ENCODE results near the gene RASGRP4. TPM values are rescaled to one million over a fixed set of nuclear protein-coding genes. Genes with fewer than 3 reads are reported as not detected.
A peak's percentile ranks its signal among the peaks of the same experiment; 100 is the strongest.
"Not testable (repeated sequence)": the region's sequence is repeated elsewhere in the genome, so short reads cannot be mapped to it uniquely, and the experiment has no call there.

Gene RASGRP4
- under 1 TPM; 0.22 to 0.23 TPM for total RNA-seq

DNA sequence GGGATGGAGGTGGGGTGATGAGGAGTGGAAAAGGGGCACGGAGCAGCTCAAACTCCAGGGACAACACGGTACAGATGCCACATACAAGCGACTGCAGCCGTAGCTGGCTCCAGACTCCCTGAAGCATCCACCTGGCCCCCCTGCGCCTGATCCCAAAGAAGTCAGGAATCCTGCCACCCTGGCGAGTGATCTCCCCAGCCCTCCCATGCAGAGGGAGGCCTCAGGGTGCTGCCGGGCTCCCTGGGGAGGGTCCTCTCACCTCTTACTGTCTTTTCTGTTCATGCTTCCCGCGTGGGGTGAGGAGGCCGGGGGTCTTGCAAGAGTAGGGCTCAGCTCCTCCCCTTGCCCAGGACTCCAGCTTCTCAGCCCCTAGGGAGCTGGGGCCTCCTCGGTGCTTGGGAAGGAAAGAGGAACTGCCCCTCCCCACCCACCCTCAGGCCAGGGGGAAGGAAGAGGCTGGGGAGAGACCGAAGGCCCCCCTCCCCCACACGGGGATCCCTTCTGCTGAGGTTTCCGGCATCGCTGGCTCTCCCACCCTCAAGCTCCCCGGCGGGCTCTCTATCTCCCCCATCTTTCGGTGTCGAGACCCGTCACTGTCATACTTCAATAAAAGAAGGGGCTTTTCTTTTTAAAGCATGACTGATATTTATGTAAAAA, at the start of gene RASGRP4:
RASGRP4 (minus strand) TSS at position 410 of the 657 bp plus-strand sequence; CDS start at position 282, 128 bp downstream.
- Mint-ChIP-seq H3K9me3 (no peaks in the 10 kb centered on the region), H3K27ac (peak within 1 kb of the TSS; percentile 68), H3K4me3 (no peak within 1 kb of the TSS), H3K4me1 (peaks cover 15% of the 10 kb centered on the region), H3K27me3 (peaks cover 19% of the 10 kb centered on the region), H3K36me3 (no peaks in the 10 kb centered on the region)
- DNase-seq = peak; percentile 38

- Mint-ChIP-seq H3K4me3 (no peak overlapping the region), H3K27ac (no peak overlapping the region)
Measured at GRCh38 chr19:38475176-38475575, 49.2 kb upstream of the RASGRP4 start.

GRCh38 chr19:38473201-38473600, 47.2 kb upstream of the RASGRP4 start:
- H3K9me3 Mint-ChIP-seq = no peaks in the 10 kb centered on the region
- H3K27ac Mint-ChIP-seq = no peak overlapping the region
- no peaks in the 10 kb centered on the region for H3K36me3 Mint-ChIP-seq
- H3K4me3 Mint-ChIP-seq = no peak overlapping the region
- no peak for DNase-seq
- no peaks in the 10 kb centered on the region for H3K4me1 Mint-ChIP-seq
- H3K27me3 Mint-ChIP-seq = peaks cover 10% of the 10 kb centered on the region

More at GRCh38 chr19:38475176-38475575, 49.2 kb upstream of the RASGRP4 start:
- DNase-seq = no peak
- H3K9me3 Mint-ChIP-seq = no peaks in the 10 kb centered on the region
- no peaks in the 10 kb centered on the region for H3K4me1 Mint-ChIP-seq
- H3K27me3 Mint-ChIP-seq = peaks cover 10% of the 10 kb centered on the region
- H3K36me3 Mint-ChIP-seq = no peaks in the 10 kb centered on the region

DNA sequence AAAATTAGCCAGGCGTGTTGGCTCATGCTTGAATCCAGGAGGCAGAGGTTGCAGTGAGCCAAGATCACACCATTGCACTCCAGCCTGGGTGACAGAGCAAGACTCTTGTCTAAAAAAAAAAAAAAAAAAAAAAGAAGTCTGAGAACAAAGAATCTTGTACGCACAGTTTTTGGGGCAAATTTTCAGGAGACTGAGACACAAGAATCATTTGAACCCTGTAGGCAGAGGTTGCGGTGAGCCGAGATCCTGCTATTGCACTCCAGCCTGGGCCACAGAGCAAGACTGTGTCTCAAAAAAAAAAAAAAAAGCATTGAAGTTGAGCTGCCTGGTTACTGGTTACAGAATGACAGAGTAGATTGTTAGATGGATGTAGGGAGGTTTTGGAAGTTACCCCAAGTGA, 46.7 kb upstream of the RASGRP4 start:
- not testable (repeated sequence) for H3K4me1 Mint-ChIP-seq, H3K9me3 Mint-ChIP-seq, H3K4me3 Mint-ChIP-seq, H3K27ac Mint-ChIP-seq, H3K36me3 Mint-ChIP-seq, DNase-seq
- peaks cover 10% of the 10 kb centered on the region for H3K27me3 Mint-ChIP-seq

DNA sequence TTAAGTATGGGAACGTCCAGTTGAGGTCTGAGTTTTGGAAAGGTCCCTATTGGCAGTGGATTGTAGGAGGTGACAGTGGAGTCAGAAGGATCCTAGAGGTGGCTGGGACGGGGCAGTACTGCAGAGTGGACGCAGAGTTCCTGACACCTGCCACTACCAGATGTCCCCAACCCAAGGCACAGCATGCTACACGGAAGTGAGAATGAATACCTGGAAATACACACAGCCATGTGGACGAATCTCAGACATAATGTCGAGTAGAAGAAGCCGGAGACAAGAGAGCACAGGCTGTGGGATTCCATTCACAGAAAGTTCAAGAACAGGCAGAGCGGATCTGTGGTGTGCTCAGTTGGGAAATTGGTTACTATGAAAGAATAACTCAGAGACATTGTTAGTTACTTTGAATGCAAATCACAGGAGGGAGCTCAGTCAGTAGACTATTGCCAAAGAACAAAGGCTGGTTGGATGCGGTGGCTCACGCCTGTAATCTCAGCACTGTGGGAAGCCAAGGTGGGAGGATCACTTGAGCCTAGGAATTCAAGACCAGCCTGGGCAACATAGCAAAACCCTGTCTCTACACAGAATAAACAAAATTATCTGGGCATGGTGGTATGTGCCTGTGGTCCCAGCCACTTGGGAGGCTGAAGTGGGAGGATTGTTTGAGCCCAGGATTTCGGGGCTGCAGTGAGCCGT, 44.9 kb upstream of the RASGRP4 start:
- Mint-ChIP-seq H3K4me3 (no peak overlapping the region), H3K36me3 (no peaks in the 10 kb centered on the region), H3K27me3 (peaks cover 7% of the 10 kb centered on the region), H3K9me3 (peaks cover 1% of the 10 kb centered on the region), H3K4me1 (no peaks in the 10 kb centered on the region), H3K27ac (no peak overlapping the region)
- no peak for DNase-seq

DNA sequence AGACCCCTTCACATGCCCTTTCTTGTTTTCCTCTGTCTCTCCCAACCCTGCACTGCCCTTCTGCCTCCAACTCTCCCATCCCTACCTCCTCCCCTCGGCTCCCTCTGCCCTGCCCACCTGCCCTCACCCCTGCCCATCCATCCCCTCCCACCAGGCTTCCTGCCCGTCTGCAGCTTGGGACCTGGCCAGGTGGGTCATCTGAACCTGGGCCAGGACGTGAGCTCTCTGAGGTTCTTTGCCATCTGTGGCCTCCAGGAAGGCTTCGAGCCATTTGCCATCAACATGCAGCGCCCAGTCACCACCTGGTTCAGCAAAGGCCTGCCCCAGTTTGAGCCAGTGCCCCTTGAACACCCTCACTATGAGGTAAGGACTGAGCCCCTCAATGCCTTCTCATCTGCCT, 43.1 kb upstream of the RASGRP4 start:
- DNase-seq = no peak
- H3K27me3 Mint-ChIP-seq = peaks cover 8% of the 10 kb centered on the region
- no peaks in the 10 kb centered on the region for H3K36me3 Mint-ChIP-seq
- no peak overlapping the region for H3K27ac Mint-ChIP-seq
- H3K4me3 Mint-ChIP-seq = no peak overlapping the region
- peaks cover 1% of the 10 kb centered on the region for H3K9me3 Mint-ChIP-seq
- no peaks in the 10 kb centered on the region for H3K4me1 Mint-ChIP-seq

DNA sequence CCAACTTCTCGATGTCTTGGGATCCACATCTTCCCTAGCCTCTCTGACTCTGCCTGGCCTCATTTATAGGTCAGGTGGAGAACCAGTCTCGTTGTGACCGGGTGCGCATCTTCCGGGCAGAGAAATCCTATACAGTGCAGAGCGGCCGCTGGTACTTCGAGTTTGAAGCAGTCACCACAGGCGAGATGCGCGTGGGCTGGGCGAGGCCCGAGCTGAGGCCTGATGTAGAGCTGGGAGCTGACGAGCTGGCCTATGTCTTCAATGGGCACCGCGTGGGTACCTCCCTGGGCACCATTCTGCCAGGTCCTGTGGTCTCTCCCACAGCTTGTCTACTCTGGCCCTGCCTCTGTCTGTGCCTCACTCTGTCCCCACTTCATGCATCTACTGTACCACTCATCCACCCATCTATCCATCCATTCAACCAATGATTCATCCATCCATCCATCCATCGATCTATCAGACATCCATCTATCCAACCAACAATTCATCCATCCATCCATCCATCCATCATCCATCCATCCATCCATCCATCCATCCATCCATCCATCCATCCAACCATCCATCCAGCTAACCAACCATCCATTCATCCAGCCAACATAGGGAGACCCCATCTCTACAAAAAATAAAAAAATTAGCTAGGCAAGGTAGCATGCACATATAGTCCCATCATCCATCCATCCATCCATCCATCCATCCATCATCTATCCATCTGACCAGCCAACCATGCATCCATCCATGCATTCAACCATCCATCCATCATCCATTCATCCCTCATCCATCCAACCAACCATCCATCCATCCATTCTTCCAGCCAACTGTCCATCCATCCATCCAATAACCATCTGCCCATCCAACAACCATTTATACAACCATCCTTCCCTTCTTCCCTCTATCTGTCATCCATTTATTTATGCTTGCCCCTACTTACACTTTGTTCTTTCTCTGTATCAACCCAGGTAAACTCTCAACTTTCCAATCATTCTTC, 41.8 kb upstream of the RASGRP4 start:
- H3K27me3 Mint-ChIP-seq = peaks cover 9% of the 10 kb centered on the region

DNA sequence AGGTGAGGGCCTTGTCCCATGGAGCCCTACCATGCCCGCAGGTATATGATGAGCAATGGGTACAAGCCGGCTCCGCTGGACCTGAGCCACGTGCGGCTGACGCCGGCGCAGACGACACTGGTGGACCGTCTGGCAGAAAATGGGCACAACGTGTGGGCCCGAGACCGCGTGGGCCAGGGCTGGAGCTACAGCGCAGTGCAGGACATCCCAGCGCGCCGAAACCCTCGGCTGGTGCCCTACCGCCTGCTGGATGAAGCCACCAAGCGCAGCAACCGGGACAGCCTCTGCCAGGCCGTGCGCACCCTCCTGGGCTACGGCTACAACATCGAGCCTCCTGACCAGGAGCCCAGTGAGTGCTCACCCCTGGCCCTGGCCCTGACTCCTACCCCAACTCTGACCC, 40.0 kb upstream of the RASGRP4 start:
- Mint-ChIP-seq H3K27ac (no peak overlapping the region), H3K27me3 (peaks cover 16% of the 10 kb centered on the region), H3K9me3 (peaks cover 1% of the 10 kb centered on the region), H3K4me3 (no peak overlapping the region), H3K36me3 (no peaks in the 10 kb centered on the region), H3K4me1 (no peaks in the 10 kb centered on the region)
- no peak for DNase-seq

More for the DNA sequence above, 41.8 kb upstream of the RASGRP4 start:
- Mint-ChIP-seq H3K9me3 (peaks cover 1% of the 10 kb centered on the region), H3K36me3 (no peaks in the 10 kb centered on the region), H3K4me3 (no peak overlapping the region), H3K27ac (no peak overlapping the region), H3K4me1 (no peaks in the 10 kb centered on the region)
- no peak for DNase-seq

DNA sequence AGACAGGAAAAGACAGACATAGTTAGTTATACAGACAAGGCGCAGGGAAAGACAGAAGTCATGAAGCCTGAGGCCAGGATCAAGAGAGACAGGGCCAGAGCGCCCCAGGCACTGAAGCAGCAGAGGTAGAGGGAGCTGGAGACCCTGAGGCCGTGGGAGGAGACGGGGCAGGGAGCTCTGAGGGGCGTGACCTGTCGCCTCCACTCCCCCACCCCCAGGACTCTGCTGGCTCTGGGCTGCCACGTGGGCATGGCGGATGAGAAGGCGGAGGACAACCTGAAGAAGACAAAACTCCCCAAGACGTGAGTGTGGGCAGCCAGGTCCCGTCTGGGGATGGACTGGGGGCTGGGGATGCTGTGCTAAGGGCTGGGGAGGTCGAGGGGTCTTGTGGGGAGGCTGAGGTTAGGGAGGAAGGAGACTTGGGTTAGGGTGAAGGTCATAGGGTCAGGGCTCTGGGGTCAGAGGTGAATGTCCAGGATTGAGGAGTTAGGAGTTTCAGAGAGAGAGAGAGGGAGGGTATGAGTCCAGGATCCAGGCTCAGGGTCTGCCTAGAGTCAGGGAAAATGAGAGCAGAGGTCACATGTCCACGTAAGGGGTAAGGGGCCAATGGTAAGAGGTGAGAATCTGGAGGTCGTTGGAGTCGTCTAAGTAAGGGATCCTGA, 38.5 kb upstream of the RASGRP4 start:
- Mint-ChIP-seq H3K9me3 (peaks cover 1% of the 10 kb centered on the region), H3K27me3 (peaks cover 11% of the 10 kb centered on the region), H3K4me1 (no peaks in the 10 kb centered on the region), H3K4me3 (no peak overlapping the region), H3K27ac (no peak overlapping the region), H3K36me3 (no peaks in the 10 kb centered on the region)
- DNase-seq = no peak

DNA sequence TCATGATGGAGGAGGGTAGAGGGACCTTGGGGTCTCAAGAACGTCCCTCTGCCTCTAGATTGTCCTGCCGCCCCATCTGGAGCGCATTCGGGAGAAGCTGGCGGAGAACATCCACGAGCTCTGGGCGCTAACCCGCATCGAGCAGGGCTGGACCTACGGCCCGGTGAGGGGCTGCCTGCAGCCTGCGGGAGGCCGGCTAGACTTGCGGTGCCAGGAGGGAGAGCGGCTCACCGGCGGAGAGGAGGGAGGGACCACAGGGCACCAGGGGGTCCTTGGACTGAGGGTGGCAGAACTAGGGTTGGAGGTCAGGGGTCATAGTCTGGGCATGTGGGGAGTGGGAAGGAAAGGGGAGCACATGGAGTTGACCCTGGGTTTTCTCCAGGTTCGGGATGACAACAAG, 37.3 kb upstream of the RASGRP4 start:
- Mint-ChIP-seq H3K27me3 (peaks cover 11% of the 10 kb centered on the region), H3K4me1 (no peaks in the 10 kb centered on the region), H3K9me3 (peaks cover 1% of the 10 kb centered on the region), H3K27ac (no peak overlapping the region), H3K4me3 (no peak overlapping the region), H3K36me3 (no peaks in the 10 kb centered on the region)
- DNase-seq = no peak

- Mint-ChIP-seq H3K9me3 (no peaks in the 10 kb centered on the region), H3K4me1 (no peaks in the 10 kb centered on the region), H3K36me3 (no peaks in the 10 kb centered on the region), H3K4me3 (no peak overlapping the region), H3K27ac (no peak overlapping the region), H3K27me3 (peaks cover 7% of the 10 kb centered on the region)
- DNase-seq = no peak
Measured at GRCh38 chr19:38458991-38459390, 33.0 kb upstream of the RASGRP4 start.

DNA sequence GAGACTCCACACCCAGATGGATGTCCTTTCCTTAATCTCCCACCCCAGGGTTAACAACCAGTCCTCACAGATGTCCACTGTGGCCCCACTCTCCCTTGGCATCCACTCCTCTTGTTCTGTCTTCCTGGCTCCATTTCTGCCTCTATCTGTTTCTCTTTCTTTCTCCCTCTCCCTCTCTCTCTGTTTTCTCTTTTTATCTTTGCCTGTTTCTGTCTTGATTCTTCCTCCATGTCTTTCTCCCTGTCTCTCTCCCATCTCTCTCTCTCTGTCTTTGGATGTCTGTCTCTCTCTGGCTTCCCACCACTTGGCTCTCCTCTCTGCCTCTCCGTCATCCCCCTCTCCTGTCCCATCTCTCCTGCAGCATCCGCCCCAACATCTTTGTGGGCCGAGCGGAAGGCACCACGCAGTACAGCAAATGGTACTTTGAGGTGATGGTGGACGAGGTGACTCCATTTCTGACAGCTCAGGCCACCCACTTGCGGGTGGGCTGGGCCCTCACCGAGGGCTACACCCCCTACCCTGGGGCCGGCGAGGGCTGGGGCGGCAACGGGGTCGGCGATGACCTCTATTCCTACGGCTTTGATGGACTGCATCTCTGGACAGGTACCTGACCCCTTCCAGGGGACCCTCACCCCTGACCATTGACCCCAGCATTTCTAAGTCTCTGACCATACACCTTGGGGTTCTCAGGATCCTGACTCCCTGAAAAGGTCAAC, 31.8 kb upstream of the RASGRP4 start:
- Mint-ChIP-seq H3K4me1 (no peaks in the 10 kb centered on the region), H3K27me3 (peaks cover 7% of the 10 kb centered on the region), H3K27ac (no peak overlapping the region), H3K9me3 (no peaks in the 10 kb centered on the region), H3K36me3 (no peaks in the 10 kb centered on the region), H3K4me3 (no peak overlapping the region)
- DNase-seq = no peak

GRCh38 chr19:38457202-38457601, 31.2 kb upstream of the RASGRP4 start:
- Mint-ChIP-seq H3K9me3 (no peaks in the 10 kb centered on the region), H3K27me3 (peaks cover 1% of the 10 kb centered on the region), H3K27ac (no peak overlapping the region), H3K4me1 (no peaks in the 10 kb centered on the region), H3K36me3 (no peaks in the 10 kb centered on the region), H3K4me3 (no peak overlapping the region)
- no peak for DNase-seq

DNA sequence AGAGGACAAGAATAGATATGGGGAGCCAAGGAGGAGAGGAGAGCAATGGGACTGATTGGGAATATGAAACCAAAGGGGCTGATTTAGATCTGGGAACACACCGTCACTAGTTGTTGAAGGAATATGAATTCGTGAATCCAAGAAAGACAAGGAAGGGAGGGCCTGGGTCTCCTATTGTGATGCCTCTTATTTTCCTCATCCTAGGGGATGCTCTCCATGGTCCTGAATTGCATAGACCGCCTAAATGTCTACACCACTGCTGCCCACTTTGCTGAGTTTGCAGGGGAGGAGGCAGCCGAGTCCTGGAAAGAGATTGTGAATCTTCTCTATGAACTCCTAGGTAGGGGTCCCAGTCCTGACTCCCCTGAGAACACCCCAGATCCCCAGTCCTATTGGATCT, 29.0 kb upstream of the RASGRP4 start:
- no peaks in the 10 kb centered on the region for H3K9me3 Mint-ChIP-seq
- no peak overlapping the region for H3K4me3 Mint-ChIP-seq
- H3K27ac Mint-ChIP-seq = no peak overlapping the region
- H3K36me3 Mint-ChIP-seq = no peaks in the 10 kb centered on the region
- no peaks in the 10 kb centered on the region for H3K27me3 Mint-ChIP-seq
- no peaks in the 10 kb centered on the region for H3K4me1 Mint-ChIP-seq
- DNase-seq = no peak

All from activated naive CD8-positive, alpha-beta T cell treated with anti-CD3 and anti-CD28 coated beads for 36 hours (primary cell).